SK-N-MC (cell line): ENCODE data around the gene KRT34.

Source experiments
- EZH2 ChIP-seq: fragments of 200-600 bp; sonication (generic); IDR thresholded peaks from one replicate; pipeline ENCODE4 v1.6.1; 2017; ENCODE audit warnings: antibody characterized with exemption
- FOXP2 ChIP-seq: optimal IDR thresholded peaks from 2 replicates; pipeline ENCODE3; 2011; ENCODE audit warnings: mild to moderate bottlenecking, moderate library complexity; ENCODE audit not compliant: insufficient read depth; ENCODE audit errors: extremely low read length, control extremely low read depth
- POLR2AphosphoS5 ChIP-seq: IDR thresholded peaks from 2 replicates; pipeline ENCODE4 v1.6.1; 2012; ENCODE audit warnings: mild to moderate bottlenecking, low read depth, low read length, borderline replicate concordance

DNA sequence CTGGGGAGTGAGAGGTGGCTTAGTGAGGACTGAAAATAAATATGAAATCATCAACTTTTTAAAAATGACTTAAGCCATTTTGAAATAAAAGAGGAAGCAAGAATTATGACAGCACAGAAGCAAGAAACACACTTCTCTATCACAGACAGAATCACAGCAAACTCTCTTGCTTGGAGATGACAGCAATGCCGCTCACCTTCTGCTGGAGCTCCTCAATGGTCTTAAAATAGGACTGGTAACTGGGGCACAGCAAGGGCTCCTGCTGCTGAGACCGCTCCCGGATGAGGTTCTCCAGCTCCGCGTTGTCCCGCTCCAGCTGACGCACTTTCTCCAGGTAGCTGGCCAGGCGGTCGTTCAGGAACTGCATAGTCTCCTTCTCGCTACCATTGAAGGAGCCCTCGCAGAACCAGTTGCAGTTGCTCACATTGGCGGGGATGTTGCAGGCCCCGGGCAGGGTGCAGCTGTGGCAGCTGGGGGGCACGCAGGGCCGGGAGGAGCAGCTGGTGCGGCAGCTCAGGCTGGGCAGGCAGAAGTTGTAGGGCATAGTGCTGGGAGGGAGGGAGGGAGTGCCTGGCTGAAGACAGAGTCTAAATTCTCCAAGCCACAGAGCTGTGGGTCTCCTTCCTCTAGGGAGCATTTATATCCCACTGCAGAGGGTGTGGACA lies 15.0 kb upstream of the KRT34 start, which contains the start of gene KRT31:
- TF ChIP-seq EZH2: no peak
- no peak for TF ChIP-seq POLR2AphosphoS5
- no peak for TF ChIP-seq FOXP2
